Endodermal cell (in vitro differentiated cells): ENCODE results near the gene FAAP100. TPM values are rescaled to one million over a fixed set of nuclear protein-coding genes. Genes with fewer than 3 reads are reported as not detected.

ENCODE experiments used
- DNase-seq: peaks from one replicate; pipeline ENCODE4 v3.0.0-alpha.2; 2017
- H3K27ac ChIP-seq: 2 replicates; pipeline ENCODE4 v1.5.1; 2013; ENCODE audit warnings: mild to moderate bottlenecking, low read depth, low read length, moderate library complexity
- H3K27me3 ChIP-seq: 2 replicates; pipeline ENCODE4 v1.6.1; 2013; ENCODE audit warnings: mild to moderate bottlenecking, low read length, moderate library complexity; ENCODE audit not compliant: insufficient read depth, control insufficient read depth, poor library complexity, severe bottlenecking
- H3K36me3 ChIP-seq: 2 replicates; pipeline ENCODE4 v1.7.0; 2013; ENCODE audit warnings: mild to moderate bottlenecking, low read length, moderate library complexity; ENCODE audit not compliant: control insufficient read depth, insufficient read depth
- H3K4me1 ChIP-seq: one replicate; pipeline ENCODE4 v1.7.0; 2013; ENCODE audit warnings: low read length; ENCODE audit not compliant: control insufficient read depth, insufficient read depth
- H3K4me3 ChIP-seq: 2 replicates; pipeline ENCODE4 v1.5.1; 2013; ENCODE audit warnings: mild to moderate bottlenecking, low read length, moderate library complexity
- H3K9ac ChIP-seq: 2 replicates; pipeline ENCODE4 v1.6.1; 2013; ENCODE audit warnings: mild to moderate bottlenecking, low read length, moderate library complexity; ENCODE audit not compliant: poor library complexity, severe bottlenecking; ENCODE audit errors: extremely low read depth
- H3K9me3 ChIP-seq: 2 replicates; pipeline ENCODE4 v1.6.1; 2013; ENCODE audit warnings: mild to moderate bottlenecking, low read length, moderate library complexity; ENCODE audit not compliant: control insufficient read depth
- H3K27ac Mint-ChIP-seq: 2 replicates; pipeline ENCODE4 v1.8.0; 2020; ENCODE audit warnings: mixed read lengths
- H3K27me3 Mint-ChIP-seq: 2 replicates; pipeline ENCODE4 v1.8.0; 2021; ENCODE audit warnings: mild to moderate bottlenecking, mixed read lengths; ENCODE audit not compliant: insufficient read depth
- H3K36me3 Mint-ChIP-seq: 2 replicates; pipeline ENCODE4 v1.8.0; 2020; ENCODE audit warnings: low read depth, mixed read lengths
- H3K4me1 Mint-ChIP-seq: 2 replicates; pipeline ENCODE4 v1.8.0; 2020; ENCODE audit warnings: mixed read lengths
- H3K4me3 Mint-ChIP-seq: 2 replicates; pipeline ENCODE4 v1.8.0; 2020; ENCODE audit warnings: mild to moderate bottlenecking, moderate library complexity, mixed read lengths
- H3K9me3 Mint-ChIP-seq: 2 replicates; pipeline ENCODE4 v1.8.0; 2020; ENCODE audit warnings: mild to moderate bottlenecking, mixed read lengths
- CTCF ChIP-seq: fragments of 200-600 bp; sonication (generic); conservative IDR thresholded peaks from 2 replicates; pipeline ENCODE4 v1.5.0; 2021; ENCODE audit warnings: antibody characterized with exemption, mild to moderate bottlenecking
- WGBS, 2 experiments: methylation state at CpG; one replicate each; pipeline versions ENCODE4 v1.1.5 to v1.1.7; 2013; ENCODE audit warnings: missing lambda C conversion rate in 2 of 2, mixed read lengths in 1 of 2; ENCODE audit not compliant: insufficient coverage in 1 of 2, insufficient read length in 1 of 2; 5-methylcytosine and 5-hydroxymethylcytosine counted together
- total RNA-seq, 2 donors: library from RNA; stranded (reverse); fragmentation: NEBNext Ultra II Directional in 1 of 2; extraction: Animal tissue kit (Norgen Biotek cat#: 25700) in 1 of 2; gene quantifications; 2 replicates in 1 of 2; 3 replicates in 1 of 2; pipeline ENCODE4 v1.2.1, GENCODE V29; 2021

FAAP100 gene
- total RNA-seq, 2 donors from 2014 or later = 34.5 to 39.5 TPM

GRCh38 chr17:81529437-81529803, 22.7 kb downstream of the FAAP100 start:
- WGBS, 2 experiments = 89 to 100% methylated on average over 3 to 6 of the region's 6 CpGs
- H3K4me3 Mint-ChIP-seq = no peak overlapping the region
- H3K4me3 ChIP-seq = no peak overlapping the region

GRCh38 chr17:81528651-81529436, 23.3 kb downstream of the FAAP100 start:
- Mint-ChIP-seq H3K9me3 (no peaks in the 10 kb centered on the region), H3K36me3 (no peaks in the 10 kb centered on the region), H3K27ac (no peak overlapping the region), H3K27me3 (peaks cover 29% of the 10 kb centered on the region), H3K4me1 (no peaks in the 10 kb centered on the region), H3K4me3 (no peak overlapping the region)
- no peaks in the 10 kb centered on the region for H3K9me3 ChIP-seq
- H3K9ac ChIP-seq = no peak overlapping the region
- H3K36me3 ChIP-seq = no peaks in the 10 kb centered on the region
- WGBS, 2 experiments = 92 to 96% methylated on average over 46 to 62 of the region's 62 CpGs
- H3K27ac ChIP-seq = no peak overlapping the region
- no peaks in the 10 kb centered on the region for H3K27me3 ChIP-seq
- DNase-seq = no peak
- no peak overlapping the region for H3K4me3 ChIP-seq
- H3K4me1 ChIP-seq = no peaks in the 10 kb centered on the region
- no peak for TF ChIP-seq CTCF

More at GRCh38 chr17:81529437-81529803, 22.7 kb downstream of the FAAP100 start:
- H3K27ac Mint-ChIP-seq = no peak overlapping the region
- H3K36me3 ChIP-seq = no peaks in the 10 kb centered on the region
- H3K4me1 Mint-ChIP-seq = no peaks in the 10 kb centered on the region
- H3K9ac ChIP-seq = no peak overlapping the region
- H3K4me1 ChIP-seq = no peaks in the 10 kb centered on the region
- no peak for DNase-seq
- H3K27me3 Mint-ChIP-seq = peaks cover 33% of the 10 kb centered on the region
- H3K27ac ChIP-seq = no peak overlapping the region
- no peaks in the 10 kb centered on the region for H3K36me3 Mint-ChIP-seq
- TF ChIP-seq CTCF = no peak
- no peaks in the 10 kb centered on the region for H3K9me3 ChIP-seq
- no peaks in the 10 kb centered on the region for H3K27me3 ChIP-seq
- H3K9me3 Mint-ChIP-seq = no peaks in the 10 kb centered on the region

- H3K36me3 Mint-ChIP-seq = no peaks in the 10 kb centered on the region
- H3K4me3 Mint-ChIP-seq = no peak overlapping the region
- no peaks in the 10 kb centered on the region for H3K9me3 ChIP-seq
- H3K4me1 ChIP-seq = no peaks in the 10 kb centered on the region
- H3K36me3 ChIP-seq = no peaks in the 10 kb centered on the region
- no peak overlapping the region for H3K27ac ChIP-seq
- H3K27ac Mint-ChIP-seq = no peak overlapping the region
- H3K4me1 Mint-ChIP-seq = peaks cover under 1% of the 10 kb centered on the region
- DNase-seq = no peak
- H3K9ac ChIP-seq = no peak overlapping the region
- no peak overlapping the region for H3K4me3 ChIP-seq
- peaks cover 26% of the 10 kb centered on the region for H3K27me3 Mint-ChIP-seq
- H3K27me3 ChIP-seq = no peaks in the 10 kb centered on the region
- TF ChIP-seq CTCF = no peak
- no peaks in the 10 kb centered on the region for H3K9me3 Mint-ChIP-seq
- WGBS, 2 experiments = 84 to 96% methylated on average over 11 to 20 of the region's 20 CpGs
Observed at GRCh38 chr17:81528384-81528650, 23.8 kb downstream of the FAAP100 start.
